HepG2 (cell line): ENCODE results near the gene TRPT1. TPM values are rescaled to one million over a fixed set of nuclear protein-coding genes. Genes with fewer than 3 reads are reported as not detected.

Source experiments
- AGO1 ChIP-seq: fragments of 200-400 bp; formaldehyde crosslinking; IDR thresholded peaks from 2 replicates; pipeline ENCODE4 v1.6.1; 2017; ENCODE audit warnings: mild to moderate bottlenecking, low read depth, low read length, moderate library complexity; ENCODE audit not compliant: poor library complexity, severe bottlenecking
- EED ChIP-seq: sonication (generic); formaldehyde crosslinking; IDR thresholded peaks from 2 replicates; pipeline ENCODE4 v1.5.0; 2020; ENCODE audit warnings: mild to moderate bottlenecking, missing genetic modification reagents
- GATAD1 ChIP-seq: IDR thresholded peaks from 2 replicates; pipeline ENCODE4 v1.6.1; 2016; ENCODE audit warnings: missing genetic modification reagents, missing compliant biosample characterization
- HDAC6 ChIP-seq: fragments of 200-600 bp; sonication (generic); IDR thresholded peaks from 2 replicates; pipeline ENCODE4 v1.7.0; 2017; ENCODE audit warnings: mild to moderate bottlenecking, antibody characterized with exemption, low read length, low read depth
- KAT7 ChIP-seq: IDR thresholded peaks from 2 replicates; pipeline ENCODE4 v1.6.1; 2018; ENCODE audit warnings: borderline replicate concordance, missing compliant biosample characterization
- TCF12 ChIP-seq, 2 experiments: fragments of 450-650 bp in 1 of 2; sonication (generic) in 1 of 2; formaldehyde crosslinking in 1 of 2; IDR thresholded peaks; 2 replicates each; pipeline versions ENCODE4 v1.6.1 to v1.8.0; 2017 to 2022; ENCODE audit warnings: antibody characterized with exemption in 1 of 2, mild to moderate bottlenecking in 1 of 2, missing genetic modification reagents in 1 of 2, moderate library complexity in 1 of 2
- XBP1 ChIP-seq: sonication (generic); formaldehyde crosslinking; IDR thresholded peaks from 2 replicates; pipeline ENCODE4 v1.5.0; 2020; ENCODE audit warnings: missing genetic modification reagents
- XRCC5 ChIP-seq: fragments of 200-400 bp; formaldehyde crosslinking; optimal IDR thresholded peaks from 2 replicates; pipeline ENCODE3; 2017; ENCODE audit warnings: mild to moderate bottlenecking, low read length
- ZFP36L1 ChIP-seq: sonication (generic); formaldehyde crosslinking; IDR thresholded peaks from 2 replicates; pipeline ENCODE4 v1.8.0; 2022; ENCODE audit warnings: mild to moderate bottlenecking, missing genetic modification reagents, moderate library complexity
- ZFP82 ChIP-seq: sonication (generic); formaldehyde crosslinking; IDR thresholded peaks from 2 replicates; pipeline ENCODE4 v1.5.1; 2020; ENCODE audit warnings: mild to moderate bottlenecking, missing genetic modification reagents, borderline replicate concordance
- ZNF10 ChIP-seq: sonication (generic); formaldehyde crosslinking; IDR thresholded peaks from 2 replicates; pipeline ENCODE4 v1.4.0; 2020; ENCODE audit warnings: mild to moderate bottlenecking, low read depth, missing genetic modification reagents, borderline replicate concordance
- ZNF12 ChIP-seq: sonication (generic); formaldehyde crosslinking; IDR thresholded peaks from 2 replicates; pipeline ENCODE4 v1.5.0; 2020; ENCODE audit warnings: missing genetic modification reagents
- ZNF180 ChIP-seq: sonication (generic); formaldehyde crosslinking; IDR thresholded peaks from 2 replicates; pipeline ENCODE4 v1.4.0; 2020; ENCODE audit warnings: low read depth, missing genetic modification reagents, borderline replicate concordance
- ZNF207 ChIP-seq: fragments of 450-650 bp; IDR thresholded peaks from 2 replicates; pipeline ENCODE4 v1.6.1; 2016; ENCODE audit warnings: antibody characterized with exemption, borderline replicate concordance
- ZNF253 ChIP-seq: sonication (generic); formaldehyde crosslinking; IDR thresholded peaks from 2 replicates; pipeline ENCODE4 v1.8.0; 2022; ENCODE audit warnings: mild to moderate bottlenecking, missing genetic modification reagents, borderline replicate concordance
- ZNF3 ChIP-seq: IDR thresholded peaks from 2 replicates; pipeline ENCODE4 v1.7.0; 2017; ENCODE audit warnings: inconsistent platforms
- ZNF550 ChIP-seq: sonication (generic); formaldehyde crosslinking; IDR thresholded peaks from 2 replicates; pipeline ENCODE4 v1.4.0; 2020; ENCODE audit warnings: mild to moderate bottlenecking, missing genetic modification reagents, borderline replicate concordance
- ZNF557 ChIP-seq: sonication (generic); formaldehyde crosslinking; IDR thresholded peaks from 2 replicates; pipeline ENCODE4 v1.4.0; 2020; ENCODE audit warnings: missing genetic modification reagents
- ZNF567 ChIP-seq: sonication (generic); formaldehyde crosslinking; IDR thresholded peaks from 2 replicates; pipeline ENCODE4 v1.8.1; 2023; ENCODE audit warnings: mild to moderate bottlenecking, missing genetic modification reagents, borderline replicate concordance
- ZNF615 ChIP-seq: sonication (generic); formaldehyde crosslinking; IDR thresholded peaks from 2 replicates; pipeline ENCODE4 v1.5.0; 2020; ENCODE audit warnings: mild to moderate bottlenecking, missing genetic modification reagents, borderline replicate concordance
- ZNF710 ChIP-seq: sonication (generic); formaldehyde crosslinking; IDR thresholded peaks from 2 replicates; pipeline ENCODE4 v1.5.0; 2020; ENCODE audit warnings: mild to moderate bottlenecking, missing genetic modification reagents, borderline replicate concordance
- ZNF775 ChIP-seq: sonication (generic); formaldehyde crosslinking; IDR thresholded peaks from 2 replicates; pipeline ENCODE4 v1.4.0; 2020; ENCODE audit warnings: missing genetic modification reagents, mild to moderate bottlenecking, moderate library complexity, borderline replicate concordance
- ZSCAN22 ChIP-seq: sonication (generic); formaldehyde crosslinking; IDR thresholded peaks from 2 replicates; pipeline ENCODE4 v1.4.0; 2020; ENCODE audit warnings: mild to moderate bottlenecking, missing genetic modification reagents
- ZSCAN29 ChIP-seq: sonication (generic); formaldehyde crosslinking; conservative IDR thresholded peaks from 2 replicates; pipeline ENCODE4 v1.4.0; 2020; ENCODE audit warnings: mild to moderate bottlenecking, missing genetic modification reagents
- ZSCAN5A ChIP-seq: sonication (generic); formaldehyde crosslinking; IDR thresholded peaks from 2 replicates; pipeline ENCODE4 v1.8.0; 2022; ENCODE audit warnings: mild to moderate bottlenecking, missing genetic modification reagents, borderline replicate concordance
- polyA plus RNA-seq, 8 experiments: library from polyadenylated mRNA; depleted of rRNA in 3 of 8; stranded (reverse) in 7 of 8; unstranded in 1 of 8; fragments of >200 nt; fragmentation: Illumina TruSeq in 4 of 8; extraction: Trizol in 4 of 8; gene quantifications; 2 replicates each; pipeline versions ENCODE4 v1.2.1 to v1.2.3, GENCODE V29; 2011 to 2016; ENCODE audit warnings: low read depth in 4 of 8, missing spikeins in 1 of 8, mixed read lengths in 1 of 8; ENCODE audit not compliant: insufficient read depth in 1 of 8
- total RNA-seq, 5 experiments: library from RNA; depleted of rRNA; stranded (reverse); fragments of >200 nt; fragmentation: Illumina TruSeq; extraction: Trizol; gene quantifications; 2 replicates each; pipeline ENCODE4 v1.2.3, GENCODE V29; 2016; ENCODE audit warnings: low read depth in 1 of 5
- TF ChIP-seq, protein P1 (sequence below): sonication (generic); formaldehyde crosslinking; IDR thresholded peaks from 2 replicates; pipeline ENCODE4 v1.4.0; 2020; ENCODE audit warnings: missing genetic modification reagents

The TRPT1 gene
- total and polyA plus RNA-seq, 2 of the 13 experiments (the other 11 are each of a cell fraction or from before 2014, with no cell fraction given): 24.8 to 40.7 TPM

DNA sequence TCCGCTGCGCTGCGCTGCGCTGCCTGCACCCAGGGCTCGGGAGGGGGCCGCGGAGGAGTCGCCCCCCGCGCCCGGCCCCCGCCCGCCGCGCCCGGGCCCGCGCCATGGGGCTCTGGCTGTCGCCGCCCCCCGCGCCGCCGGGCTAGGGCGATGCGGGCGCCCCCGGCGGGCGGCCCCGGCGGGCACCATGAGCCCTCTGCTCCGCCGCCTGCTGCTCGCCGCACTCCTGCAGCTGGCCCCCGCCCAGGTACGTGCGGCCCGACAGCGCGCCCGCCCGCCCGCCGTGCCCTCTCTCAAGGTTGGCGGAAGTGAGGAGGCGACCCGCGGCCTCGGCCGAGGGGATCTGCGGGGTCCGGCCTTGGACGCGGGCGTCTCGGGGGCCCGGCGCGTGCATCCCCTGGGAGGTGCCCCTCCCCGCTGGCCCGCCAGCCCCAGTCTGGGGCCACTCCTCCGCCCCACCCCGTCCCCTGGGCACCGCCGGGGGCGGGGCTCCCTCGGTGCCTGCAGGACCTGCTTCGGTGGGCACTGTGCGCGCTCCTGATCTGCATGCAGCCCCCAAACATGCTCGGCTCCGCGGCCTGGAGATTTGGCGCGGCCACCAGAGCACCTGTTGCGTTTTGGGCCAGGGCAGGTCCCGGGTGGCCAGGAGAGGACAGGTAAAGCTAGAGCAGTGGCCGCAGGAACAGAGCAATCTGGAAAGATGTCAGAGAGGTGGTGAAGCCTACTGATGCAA, 8.8 kb upstream of the TRPT1 start (continued):
- TF ChIP-seq ZNF253 (CRISPR knock-in tag) (no peak), ZNF557 (CRISPR knock-in tag) (no peak), ZFP82 (CRISPR knock-in tag) (no peak), ZNF775 (no peak), ZNF567 (CRISPR knock-in tag) (no peak), AGO1 (no peak), ZSCAN29 (no peak), ZNF550 (CRISPR knock-in tag) (no peak), ZNF10 (no peak), ZNF12 (no peak), ZSCAN5A (CRISPR knock-in tag) (no peak), ZSCAN22 (CRISPR knock-in tag) (no peak), ZFP36L1 (no peak), ZNF3 (CRISPR knock-in tag) (no peak), HDAC6 (no peak), XRCC5 (no peak), KAT7 (CRISPR knock-in tag) (no peak), TCF12 (IDR thresholded peaks at IDR 0.05) (no peak), TCF12 (CRISPR knock-in tag; IDR thresholded peaks at IDR 0.05) (no peak), ZNF180 (CRISPR knock-in tag) (no peak), ZNF615 (CRISPR knock-in tag) (no peak), GATAD1 (CRISPR knock-in tag) (no peak), ZNF710 (CRISPR knock-in tag) (peak; percentile 54; the same call in 1 of the 2 replicates), XBP1 (CRISPR knock-in tag) (no peak), EED (CRISPR knock-in tag) (no peak), ZNF207 (no peak)
- TF ChIP-seq, protein P1, sequence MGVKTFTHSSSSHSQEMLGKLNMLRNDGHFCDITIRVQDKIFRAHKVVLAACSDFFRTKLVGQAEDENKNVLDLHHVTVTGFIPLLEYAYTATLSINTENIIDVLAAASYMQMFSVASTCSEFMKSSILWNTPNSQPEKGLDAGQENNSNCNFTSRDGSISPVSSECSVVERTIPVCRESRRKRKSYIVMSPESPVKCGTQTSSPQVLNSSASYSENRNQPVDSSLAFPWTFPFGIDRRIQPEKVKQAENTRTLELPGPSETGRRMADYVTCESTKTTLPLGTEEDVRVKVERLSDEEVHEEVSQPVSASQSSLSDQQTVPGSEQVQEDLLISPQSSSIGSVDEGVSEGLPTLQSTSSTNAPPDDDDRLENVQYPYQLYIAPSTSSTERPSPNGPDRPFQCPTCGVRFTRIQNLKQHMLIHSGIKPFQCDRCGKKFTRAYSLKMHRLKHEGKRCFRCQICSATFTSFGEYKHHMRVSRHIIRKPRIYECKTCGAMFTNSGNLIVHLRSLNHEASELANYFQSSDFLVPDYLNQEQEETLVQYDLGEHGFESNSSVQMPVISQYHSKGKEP (CRISPR knock-in tag): no peak
